Keratinocyte (primary cell): ENCODE measurements around the gene TIRAP. TPM values are rescaled to one million over a fixed set of nuclear protein-coding genes. Genes with fewer than 3 reads are reported as not detected.

Experiments used
- DNase-seq: peaks from one replicate; pipeline ENCODE4 v3.0.0-alpha.2; 2011; ENCODE audit warnings: low read depth, missing footprints, low spot score
- FAIRE-seq: peaks from 2 replicates; lab custom pipeline; 2011; peaks lifted over from hg19 to GRCh38; lab: Jason Lieb, UNC
- H2AFZ ChIP-seq: 2 replicates; pipeline ENCODE4 v1.6.0; 2012; ENCODE audit warnings: low read length, control low read depth, inconsistent platforms; ENCODE audit not compliant: control insufficient read depth
- H3K27ac ChIP-seq: 2 replicates; pipeline ENCODE4 v1.5.1; 2011; ENCODE audit warnings: low read length; ENCODE audit not compliant: control insufficient read depth, insufficient read depth
- H3K27me3 ChIP-seq: 3 replicates; pipeline ENCODE4 v1.6.0; 2011; ENCODE audit warnings: low read length; ENCODE audit not compliant: control insufficient read depth, insufficient read depth; ENCODE audit errors: extremely low read depth
- H3K36me3 ChIP-seq, 2 experiments: 2 replicates in 1 of 2; 3 replicates in 1 of 2; pipeline ENCODE4 v1.5.1; 2011; ENCODE audit warnings: low read length in 2 of 2, mild to moderate bottlenecking in 1 of 2; ENCODE audit not compliant: control insufficient read depth in 2 of 2, insufficient read depth in 2 of 2; ENCODE audit errors: extremely low read depth in 1 of 2
- H3K4me1 ChIP-seq: 3 replicates; pipeline ENCODE4 v1.5.1; 2011; ENCODE audit warnings: low read length; ENCODE audit not compliant: control insufficient read depth, insufficient read depth; ENCODE audit errors: extremely low read depth
- H3K4me2 ChIP-seq: 3 replicates; pipeline ENCODE4 v1.6.0; 2011; ENCODE audit warnings: low read depth, low read length; ENCODE audit not compliant: control insufficient read depth, insufficient read depth; ENCODE audit errors: extremely low read depth
- H3K4me3 ChIP-seq, 3 experiments: fragments of 200-600 bp in 1 of 3; sonication (generic) in 1 of 3; 2 replicates in 2 of 3; 3 replicates in 1 of 3; pipeline ENCODE4 v1.5.1; 2011 to 2016; ENCODE audit warnings: low read length in 3 of 3, mild to moderate bottlenecking in 3 of 3, control low read depth in 2 of 3, inconsistent platforms in 1 of 3, low read depth in 1 of 3, mixed read lengths in 1 of 3, mixed run types in 1 of 3, moderate library complexity in 1 of 3; ENCODE audit not compliant: control insufficient read depth in 2 of 3, insufficient read depth in 2 of 3; ENCODE audit errors: extremely low read depth in 1 of 3
- H3K79me2 ChIP-seq: 2 replicates; pipeline ENCODE4 v1.6.0; 2012; ENCODE audit warnings: low read length; ENCODE audit not compliant: control insufficient read depth, insufficient read depth
- H3K9ac ChIP-seq: 3 replicates; pipeline ENCODE4 v1.6.0; 2011; ENCODE audit warnings: low read length; ENCODE audit not compliant: control insufficient read depth, insufficient read depth; ENCODE audit errors: extremely low read depth
- H3K9me1 ChIP-seq: 3 replicates; pipeline ENCODE4 v1.6.0; 2011; ENCODE audit warnings: low read length; ENCODE audit not compliant: control insufficient read depth, insufficient read depth; ENCODE audit errors: extremely low read depth
- H3K9me3 ChIP-seq: 2 replicates; pipeline ENCODE4 v1.5.1; 2012; ENCODE audit warnings: low read depth, low read length; ENCODE audit not compliant: control insufficient read depth
- H4K20me1 ChIP-seq: 3 replicates; pipeline ENCODE4 v1.6.0; 2011; ENCODE audit warnings: low read length; ENCODE audit not compliant: control insufficient read depth, insufficient read depth; ENCODE audit errors: extremely low read depth
- CTCF ChIP-seq, 3 experiments: IDR thresholded peaks in 1 of 3; conservative IDR thresholded peaks in 1 of 3; optimal IDR thresholded peaks in 1 of 3; 2 replicates in 2 of 3; 3 replicates in 1 of 3; pipeline versions ENCODE3 to v1.5.1; 2011; ENCODE audit warnings: low read length in 3 of 3, mild to moderate bottlenecking in 3 of 3, moderate library complexity in 2 of 3, control low read depth in 1 of 3, inconsistent platforms in 1 of 3; ENCODE audit not compliant: insufficient read depth in 2 of 3; ENCODE audit errors: extremely low read depth in 1 of 3
- EZH2 ChIP-seq: IDR thresholded peaks from one replicate; pipeline ENCODE4 v1.6.1; 2012; ENCODE audit warnings: inconsistent platforms, mild to moderate bottlenecking, low read length, moderate library complexity
- dilution Hi-C: fragments of 300-500 bp; cut with MboI; formaldehyde crosslinking; loops from one replicate; pipeline ENCODE4 v1.7.0; 2020; ENCODE audit warnings: low sequenced_read_pairs; ENCODE audit not compliant: extremely low pct_ligation_motif_present
- polyA plus RNA-seq, 5 experiments: library from polyadenylated mRNA; depleted of rRNA in 3 of 5; stranded (reverse) in 3 of 5; stranded (forward) in 1 of 5; unstranded in 1 of 5; fragments of >200 nt; gene quantifications; 1 replicate in 1 of 5; 2 replicates in 3 of 5; 3 replicates in 1 of 5; pipeline versions ENCODE4 v1.2.1 to v1.2.3, GENCODE V29; 2011 to 2012; ENCODE audit warnings: missing spikeins in 2 of 5, low read depth in 1 of 5, low replicate concordance in 1 of 5

TIRAP gene
- polyA plus RNA-seq, 1 donor (not counting 4 experiments of a cell fraction or from before 2014, with no cell fraction given): 3.2 TPM

GRCh38 chr11:126293726-126294125, 10.8 kb downstream of the TIRAP start:
- Histone ChIP-seq H3K9me1 (no peaks in the 10 kb centered on the region), H3K79me2 (no peaks in the 10 kb centered on the region), H3K9ac (no peak overlapping the region), H3K4me3 (no peak overlapping the region), H3K4me2 (no peak overlapping the region), H3K27me3 (no peaks in the 10 kb centered on the region), H3K36me3 (peaks cover 15 to 17% of the 10 kb centered on the region in 2 experiments), H2AFZ (no peak overlapping the region), H4K20me1 (no peaks in the 10 kb centered on the region), H3K4me1 (no peaks in the 10 kb centered on the region), H3K27ac (no peak overlapping the region), H3K9me3 (no peaks in the 10 kb centered on the region)
- DNase-seq: no peak
- no peak for FAIRE-seq
- dilution Hi-C loops: no loop called here
- no peak for TF ChIP-seq CTCF (optimal IDR thresholded peaks at IDR 0.05 in 1 of 3, IDR thresholded peaks at IDR 0.05 in 1 of 3, conservative IDR thresholded peaks at IDR 0.05 in 1 of 3; ENCODE audit: extremely low read depth in 1 of 3, insufficient read depth in 2 of 3, low read length in 3 of 3)
- no peak for TF ChIP-seq EZH2

GRCh38 chr11:126297004-126297403, 14.1 kb downstream of the TIRAP start:
- H3K79me2 ChIP-seq: no peaks in the 10 kb centered on the region
- TF ChIP-seq EZH2: no peak
- TF ChIP-seq CTCF (optimal IDR thresholded peaks at IDR 0.05 in 1 of 3, IDR thresholded peaks at IDR 0.05 in 1 of 3, conservative IDR thresholded peaks at IDR 0.05 in 1 of 3; ENCODE audit: extremely low read depth in 1 of 3, insufficient read depth in 2 of 3, low read length in 3 of 3): no peak
- no peaks in the 10 kb centered on the region for H3K4me1 ChIP-seq
- no peak for FAIRE-seq
- H3K36me3 ChIP-seq: peaks cover 11% of the 10 kb centered on the region in 2 experiments
- no peak overlapping the region for H3K4me2 ChIP-seq
- no peaks in the 10 kb centered on the region for H3K9me1 ChIP-seq
- no peak for DNase-seq
- H3K9me3 ChIP-seq: no peaks in the 10 kb centered on the region
- H2AFZ ChIP-seq: no peak overlapping the region
- H3K27ac ChIP-seq: no peak overlapping the region
- H3K4me3 ChIP-seq: no peak overlapping the region
- no peaks in the 10 kb centered on the region for H3K27me3 ChIP-seq
- H4K20me1 ChIP-seq: no peaks in the 10 kb centered on the region
- no peak overlapping the region for H3K9ac ChIP-seq
- dilution Hi-C loops: no loop called here
